Measurements from ENCODE around the gene RPL35A. TPM values are rescaled to one million over a fixed set of nuclear protein-coding genes. Genes with fewer than 3 reads are reported as not detected.
A peak's percentile ranks its signal among the peaks of the same experiment; 100 is the strongest.

RPL35A gene
- total and polyA plus RNA-seq, 9 of the 15 experiments (the other 6 are each of a cell fraction or from before 2014, with no cell fraction given) = 1,475 to 2,942 (median 2,367) TPM

- peak; percentile 38 for TF ChIP-seq CHD7 (IDR thresholded peaks at IDR 0.05; ENCODE audit: low read depth, low read length)
- no peak for TF ChIP-seq HNRNPK (IDR thresholded peaks at IDR 0.05; ENCODE audit: low read depth, low read length, poor library complexity, severe bottlenecking)
- no peak for TF ChIP-seq CC2D1A (IDR thresholded peaks at IDR 0.05)
- no peak for TF ChIP-seq RBM17 (IDR thresholded peaks at IDR 0.05; ENCODE audit: borderline replicate concordance, low read depth, low read length)
- TF ChIP-seq MBD2 (IDR thresholded peaks at IDR 0.05; ENCODE audit: borderline replicate concordance, low read depth) = no peak
- TF ChIP-seq ILK (tag; IDR thresholded peaks at IDR 0.05; ENCODE audit: borderline replicate concordance, low read depth) = no peak
- no peak for TF ChIP-seq TFAM (CRISPR knock-in tag; conservative IDR thresholded peaks at IDR 0.05)
- no peak for TF ChIP-seq ZNF311 (CRISPR knock-in tag; IDR thresholded peaks at IDR 0.05)
- TF ChIP-seq SIX5 (IDR thresholded peaks at IDR 0.05; ENCODE audit: borderline replicate concordance in 1 of 2, insufficient read depth in 1 of 2, low read depth in 1 of 2, low read length in 2 of 2) = no peak
- no peak for TF ChIP-seq CHD1 (IDR thresholded peaks at IDR 0.05; ENCODE audit: low read length)
- TF ChIP-seq ARHGAP35 (IDR thresholded peaks at IDR 0.05; ENCODE audit: partially characterized antibody) = no peak
- no peak for TF ChIP-seq PREB (CRISPR knock-in tag; IDR thresholded peaks at IDR 0.05)
- no peak for TF ChIP-seq FOXP1 (CRISPR knock-in tag; IDR thresholded peaks at IDR 0.05)
- no peak for TF ChIP-seq TRIM28 (IDR thresholded peaks at IDR 0.05)
These were observed 13.1 kb downstream of the RPL35A start (continued) for GRCh38 chr3:197963019-197963637.

Measured in K562 (cell line).